Stimulated activated CD4-positive, alpha-beta T cell treated with anti-CD3 and anti-CD28 coated beads, Interleukin-15, amount 100 ng/mL, for 24 hours (primary cell): Measurements from ENCODE around the gene SPAG9.
"Not testable (repeated sequence)": the region's sequence is repeated elsewhere in the genome, so short reads cannot be mapped to it uniquely, and the experiment has no call there.

Experiments
- DNase-seq: peaks from one replicate; pipeline ENCODE4 v3.0.0-alpha.2; 2020

Gene SPAG9

GRCh38 chr17:51083981-51084380 lies 36.7 kb downstream of the SPAG9 start:
- DNase-seq: no peak

- DNase-seq: not testable (repeated sequence)
Measured at GRCh38 chr17:51083364-51083763, 37.3 kb downstream of the SPAG9 start.

GRCh38 chr17:51079049-51079448 lies 41.6 kb downstream of the SPAG9 start:
- no peak for DNase-seq

GRCh38 chr17:51078009-51078592 lies 42.6 kb downstream of the SPAG9 start:
- DNase-seq: no peak

GRCh38 chr17:51076821-51077220 lies 43.8 kb downstream of the SPAG9 start:
- DNase-seq: no peak

- DNase-seq: no peak
Measured at GRCh38 chr17:51071556-51071955, 49.1 kb downstream of the SPAG9 start.

GRCh38 chr17:51065466-51065865 lies 55.2 kb downstream of the SPAG9 start:
- DNase-seq: no peak

GRCh38 chr17:51064061-51064735 lies 56.5 kb downstream of the SPAG9 start:
- DNase-seq: no peak

GRCh38 chr17:51060396-51060795 lies 60.3 kb downstream of the SPAG9 start:
- DNase-seq: no peak

- DNase-seq: no peak
Measured at GRCh38 chr17:51059781-51060180, 60.9 kb downstream of the SPAG9 start.

GRCh38 chr17:51057534-51057933 lies 63.1 kb downstream of the SPAG9 start:
- DNase-seq: no peak

- DNase-seq: peak; percentile 12
Measured at GRCh38 chr17:51056813-51057510, 63.7 kb downstream of the SPAG9 start.

GRCh38 chr17:51054748-51055147 lies 65.9 kb downstream of the SPAG9 start:
- DNase-seq: no peak

- no peak for DNase-seq
Measured at GRCh38 chr17:51052235-51052634, 68.4 kb downstream of the SPAG9 start.

GRCh38 chr17:51050291-51051033 lies 70.2 kb downstream of the SPAG9 start:
- no peak for DNase-seq

GRCh38 chr17:51046514-51047384 lies 73.9 kb downstream of the SPAG9 start:
- DNase-seq: no peak

- no peak for DNase-seq
Measured at GRCh38 chr17:51046046-51046445, 74.6 kb downstream of the SPAG9 start.

- DNase-seq: no peak
Measured at GRCh38 chr17:51045621-51046020, 75.0 kb downstream of the SPAG9 start.

- DNase-seq: no peak
Measured at GRCh38 chr17:51044976-51045375, 75.7 kb downstream of the SPAG9 start.

GRCh38 chr17:51036084-51036483 lies 84.6 kb downstream of the SPAG9 start:
- DNase-seq: no peak

- DNase-seq: no peak
Measured at GRCh38 chr17:51035431-51035830, 85.2 kb downstream of the SPAG9 start.

- DNase-seq: no peak
Measured at GRCh38 chr17:51034800-51035199, 85.9 kb downstream of the SPAG9 start.

GRCh38 chr17:51032850-51033249 lies 87.8 kb downstream of the SPAG9 start:
- DNase-seq: no peak
